Glomerular visceral epithelial cell (primary cell): ENCODE data around the gene RNU5B-1.
A peak's percentile ranks its signal among the peaks of the same experiment; 100 is the strongest.

ENCODE experiments used
- DNase-seq: peaks from one replicate; pipeline ENCODE4 v3.0.0-alpha.2; 2016; ENCODE audit errors: extremely low spot score

RNU5B-1 gene

GRCh38 chr15:65304381-65305149 lies at the start of gene RNU5B-1:
Gene RNU5B-1, plus strand, starts transcription at chr15:65304677.
- DNase-seq = peak; percentile 94

DNA sequence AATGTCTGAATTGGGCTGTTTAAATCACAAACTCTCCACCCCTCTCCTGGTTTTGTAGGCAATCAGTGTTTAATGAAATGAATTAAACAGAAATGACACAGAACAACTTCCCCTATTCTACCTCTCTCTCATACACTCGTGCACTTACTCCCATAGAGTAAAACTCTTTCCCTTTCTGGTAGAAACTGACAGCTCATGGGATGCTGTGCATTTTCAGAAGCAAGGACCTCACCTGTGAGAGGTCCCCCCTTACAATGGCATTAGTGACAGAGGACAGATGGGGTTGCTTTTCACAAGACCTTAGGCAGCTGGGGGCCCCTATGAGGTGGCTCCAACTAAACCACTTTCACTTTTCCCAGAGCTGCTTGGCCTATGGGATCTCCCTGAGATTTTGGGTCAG lies 49.7 kb upstream of the RNU5B-1 start:
- DNase-seq = no peak

DNA sequence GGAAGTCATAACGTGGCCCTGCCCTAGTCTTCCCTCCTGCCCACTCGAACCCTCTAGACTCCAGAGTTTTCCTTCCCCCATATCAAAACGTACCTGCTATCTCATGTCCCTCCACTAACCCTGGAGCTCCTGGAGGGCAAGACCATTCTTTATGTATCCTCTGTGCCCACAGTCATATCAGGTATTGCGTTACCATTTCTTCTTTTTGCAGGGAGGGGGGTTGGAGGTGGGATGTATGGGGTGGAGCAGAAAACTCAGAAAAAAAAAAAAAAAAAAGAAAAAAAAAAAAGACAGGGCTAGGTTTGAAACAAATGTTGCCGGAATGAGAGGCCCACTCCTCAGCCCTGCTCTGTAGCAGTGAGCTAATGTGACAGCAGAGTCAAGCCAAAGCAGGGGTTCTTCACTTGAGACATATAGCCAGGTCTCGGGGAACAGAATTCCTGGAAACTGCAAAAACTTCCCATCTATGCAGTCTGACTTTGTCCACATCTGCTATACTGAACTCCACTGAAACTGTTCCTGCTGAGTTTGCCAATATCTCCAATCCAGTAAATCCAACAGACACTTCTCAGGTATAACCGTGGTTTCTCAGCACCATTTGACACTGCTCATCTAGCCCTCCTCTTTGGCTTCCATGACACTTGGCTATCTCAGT lies 48.9 kb upstream of the RNU5B-1 start:
- DNase-seq = no peak

DNA sequence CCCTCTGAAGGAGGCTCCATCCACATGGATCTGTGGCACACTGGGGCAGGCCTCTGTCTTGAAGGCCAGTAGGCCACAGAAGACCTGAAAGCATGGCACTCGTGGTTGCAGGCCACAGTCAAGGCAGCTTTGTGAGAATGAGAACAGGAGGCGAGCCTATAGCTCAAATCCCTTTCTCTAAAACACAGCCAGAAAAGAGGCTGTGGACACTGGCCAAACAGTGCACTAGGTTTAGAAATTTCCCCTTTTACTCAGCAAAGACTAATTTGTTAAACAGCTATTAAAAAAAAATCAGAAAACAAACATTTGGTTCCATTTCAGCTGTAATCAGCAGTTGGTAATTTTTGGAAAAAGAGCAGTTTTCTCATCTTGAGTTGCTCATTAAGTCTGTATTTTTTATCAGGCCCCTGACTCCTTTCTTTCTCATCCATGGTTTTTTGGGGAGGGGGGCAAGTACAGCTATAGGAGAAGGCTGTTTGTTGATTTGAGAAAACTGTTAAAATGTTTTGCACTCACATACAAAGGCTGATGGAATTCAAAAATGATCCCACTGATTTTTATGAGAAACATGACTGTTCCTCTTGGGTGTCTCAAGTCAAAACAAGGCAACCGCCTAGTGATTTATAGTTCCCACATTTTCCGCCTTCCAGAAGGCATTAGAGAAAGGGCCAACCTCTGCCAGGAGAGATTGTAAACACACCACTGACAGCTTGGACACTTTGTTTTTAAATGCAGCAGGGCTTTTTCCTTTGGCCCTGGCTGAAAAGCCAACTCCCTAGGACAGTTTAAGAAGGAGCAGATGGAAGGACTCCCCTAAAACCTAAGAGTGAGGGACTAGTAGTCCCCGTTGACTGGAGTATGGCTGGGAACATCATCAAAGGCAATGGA lies 45.9 kb upstream of the RNU5B-1 start:
- DNase-seq = no peak

DNA sequence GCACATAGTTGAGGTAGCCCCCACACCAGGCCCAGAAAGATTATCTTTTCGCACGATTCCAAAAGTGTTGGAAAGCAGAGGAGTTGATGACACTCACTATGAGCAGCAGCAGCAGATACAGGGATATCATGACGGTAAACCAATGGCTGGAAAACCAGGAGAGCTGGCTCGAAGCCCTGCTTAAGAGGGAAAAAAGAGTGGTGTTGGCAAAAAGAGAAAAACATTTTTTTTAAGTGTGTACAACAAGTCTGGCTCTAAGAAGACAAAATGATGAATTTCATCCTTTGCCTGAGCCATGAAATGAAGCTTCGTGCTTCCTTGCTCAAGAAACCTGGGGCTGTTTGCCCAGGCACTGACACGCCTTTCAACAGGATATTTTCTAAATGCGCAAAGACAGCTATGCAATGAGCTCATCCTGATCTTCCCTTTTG lies 45.1 kb upstream of the RNU5B-1 start:
- DNase-seq = no peak

DNA sequence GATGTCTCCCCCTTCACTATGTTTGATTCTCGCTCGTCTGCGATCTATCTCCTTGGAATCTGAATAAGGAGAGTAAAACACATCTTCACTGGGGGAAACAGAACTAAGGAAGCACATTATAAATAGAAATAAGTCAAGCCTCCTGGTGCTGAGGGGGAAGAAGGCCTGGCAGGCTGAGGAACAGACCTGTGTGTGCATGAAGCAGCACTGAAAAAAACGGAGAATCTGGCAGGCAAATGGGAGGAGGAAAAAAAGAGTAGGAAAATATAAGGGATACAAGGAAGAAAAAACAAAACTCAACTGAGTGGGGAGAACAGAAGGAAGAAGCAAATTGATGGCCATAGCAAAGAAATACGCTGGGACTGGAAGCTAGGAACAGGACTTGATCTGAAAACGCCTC lies 43.5 kb upstream of the RNU5B-1 start:
- DNase-seq = no peak

- peak; percentile 26 for DNase-seq
Observed at GRCh38 chr15:65263313-65263712, 41.2 kb upstream of the RNU5B-1 start.

DNA sequence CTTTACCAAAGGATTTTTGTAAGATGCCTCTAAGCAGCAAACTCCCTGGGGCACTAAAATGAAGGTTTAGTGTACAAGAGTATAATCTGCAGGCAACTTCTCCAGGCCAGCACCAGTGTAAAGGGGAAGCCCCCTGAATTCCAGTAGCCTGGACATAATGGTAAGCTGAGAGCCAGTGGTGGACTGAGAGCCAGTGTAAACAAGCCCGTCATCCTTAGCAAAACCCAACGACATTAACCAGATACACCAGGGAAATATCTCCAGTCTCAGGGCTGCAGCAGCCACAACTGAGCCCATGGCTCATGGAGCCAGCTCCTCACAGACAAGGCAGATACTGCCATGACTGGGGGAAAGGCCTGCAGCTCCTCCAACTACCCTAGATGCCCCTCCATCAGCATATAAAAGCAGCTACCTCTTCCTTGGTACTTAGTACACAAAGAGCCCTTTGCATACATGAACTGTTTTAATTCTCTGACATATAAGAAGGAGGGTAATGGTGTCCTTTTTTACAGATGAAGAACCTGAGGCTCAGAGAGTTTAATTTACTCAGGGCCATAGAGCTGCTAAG lies 39.5 kb upstream of the RNU5B-1 start:
- DNase-seq = no peak

DNA sequence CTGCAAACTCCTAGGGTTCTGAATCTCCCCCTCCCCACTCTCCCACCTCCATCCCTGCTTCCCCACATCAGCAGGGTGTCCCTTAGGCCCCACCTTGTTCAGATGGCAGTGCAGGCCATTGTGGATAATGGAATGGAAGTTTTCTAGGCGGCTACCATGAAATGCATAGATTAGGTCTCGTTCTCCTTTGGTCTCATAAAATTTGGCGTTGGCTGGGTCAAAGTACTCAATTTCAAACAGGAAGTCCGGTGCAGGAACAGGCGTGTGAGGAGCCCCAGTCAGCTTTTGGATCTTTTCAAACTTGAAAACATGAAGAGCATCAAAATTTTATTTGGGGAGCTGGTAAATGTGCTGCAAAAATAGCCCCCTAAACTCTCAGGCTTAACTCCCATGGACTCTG lies 38.0 kb upstream of the RNU5B-1 start:
- no peak for DNase-seq

- no peak for DNase-seq
Observed at GRCh38 chr15:65268411-65268810, 36.1 kb upstream of the RNU5B-1 start.

DNA sequence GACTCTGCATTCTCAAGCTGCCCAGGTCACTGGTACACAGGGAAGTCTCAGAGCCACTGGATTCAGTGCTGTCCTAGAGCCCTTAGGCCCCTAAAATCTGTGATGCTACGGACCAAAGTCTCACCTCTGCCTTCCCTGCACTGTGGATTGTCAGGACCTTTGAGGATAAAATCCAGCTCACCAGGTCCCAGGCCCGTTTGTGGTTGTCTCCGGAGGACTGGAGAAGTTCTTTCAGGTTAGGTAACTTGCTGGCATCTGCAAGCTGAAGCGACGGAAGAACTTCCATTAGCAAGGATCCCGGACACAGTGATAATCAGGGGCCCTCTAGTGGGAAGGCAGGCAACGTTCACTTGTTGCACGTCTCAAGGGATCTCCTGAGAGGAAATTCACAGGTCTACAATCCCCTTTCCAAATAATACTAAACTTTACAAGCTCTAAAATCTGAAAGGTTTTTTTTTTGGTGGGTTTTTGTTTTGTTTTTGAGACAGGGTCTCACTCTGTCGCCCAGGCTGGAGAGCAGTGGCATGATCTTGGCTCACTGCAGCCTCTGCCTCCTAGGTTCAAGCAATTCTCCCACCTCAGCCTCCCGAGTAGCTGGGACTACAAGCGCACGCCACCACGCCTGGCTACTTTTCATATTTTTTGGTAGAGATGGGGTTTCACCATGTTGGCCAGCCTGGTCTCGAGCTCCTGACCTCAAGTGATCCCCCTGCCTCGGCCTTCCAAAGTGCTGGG lies 33.5 kb upstream of the RNU5B-1 start:
- DNase-seq = peak; percentile 77

GRCh38 chr15:65275104-65275727 lies 29.3 kb upstream of the RNU5B-1 start:
- DNase-seq = no peak

DNA sequence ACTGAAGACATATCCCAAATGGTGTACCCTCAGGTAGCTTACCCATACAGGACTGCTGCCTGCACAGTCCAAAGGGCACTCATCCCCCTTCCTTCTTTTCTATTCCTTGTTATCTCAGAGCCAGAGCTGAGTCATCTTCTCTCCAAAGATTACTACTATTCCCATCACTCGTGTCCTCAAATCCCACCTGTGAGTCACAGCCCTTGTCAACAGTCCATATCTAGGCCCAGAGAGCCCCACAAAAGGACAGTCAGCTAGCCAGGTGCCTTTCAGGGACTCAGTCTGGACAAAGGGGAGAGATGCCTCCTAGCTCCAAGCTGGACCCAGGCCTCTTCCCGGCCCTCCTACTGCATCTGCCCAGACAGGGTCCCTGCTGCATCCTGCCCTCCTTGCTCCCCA lies 28.8 kb upstream of the RNU5B-1 start:
- peak; percentile 32 for DNase-seq

- no peak for DNase-seq
Observed at GRCh38 chr15:65277015-65277414, 27.5 kb upstream of the RNU5B-1 start.

GRCh38 chr15:65278480-65278879 lies 26.0 kb upstream of the RNU5B-1 start:
- DNase-seq = no peak

- DNase-seq = no peak
Observed at GRCh38 chr15:65285291-65286068, 19.0 kb upstream of the RNU5B-1 start.

DNA sequence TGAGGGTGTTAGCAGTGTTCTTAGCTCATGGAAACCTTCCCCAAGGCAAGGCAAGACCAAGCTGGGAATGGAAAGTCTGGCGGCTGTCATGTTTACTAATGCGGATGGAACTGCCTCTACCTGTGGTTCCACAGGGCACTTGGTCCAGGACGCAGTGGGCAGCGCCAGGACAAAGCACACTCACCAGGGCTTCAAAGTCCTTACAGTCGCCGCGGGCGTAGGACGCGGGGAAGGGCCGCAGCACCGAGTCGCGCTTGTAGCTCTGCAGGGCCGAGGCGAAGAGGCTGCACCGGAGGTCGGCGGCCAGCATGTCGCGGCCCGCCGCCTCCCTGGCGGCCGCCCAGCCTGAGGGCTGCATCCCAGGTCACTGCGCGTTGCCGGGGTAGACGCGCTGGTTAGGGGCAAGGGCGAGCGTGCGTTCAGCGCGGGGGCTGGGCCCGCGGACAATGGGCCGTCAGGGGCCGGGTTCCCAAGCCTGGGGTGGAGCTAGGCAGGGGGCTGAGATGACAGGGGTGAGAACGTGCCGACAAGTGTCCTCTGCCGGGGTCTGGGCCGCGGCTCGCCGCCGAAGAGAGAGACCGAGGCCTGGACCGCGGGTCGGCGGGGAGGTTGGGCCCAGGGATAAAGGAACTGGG lies 18.3 kb upstream of the RNU5B-1 start:
- no peak for DNase-seq

DNA sequence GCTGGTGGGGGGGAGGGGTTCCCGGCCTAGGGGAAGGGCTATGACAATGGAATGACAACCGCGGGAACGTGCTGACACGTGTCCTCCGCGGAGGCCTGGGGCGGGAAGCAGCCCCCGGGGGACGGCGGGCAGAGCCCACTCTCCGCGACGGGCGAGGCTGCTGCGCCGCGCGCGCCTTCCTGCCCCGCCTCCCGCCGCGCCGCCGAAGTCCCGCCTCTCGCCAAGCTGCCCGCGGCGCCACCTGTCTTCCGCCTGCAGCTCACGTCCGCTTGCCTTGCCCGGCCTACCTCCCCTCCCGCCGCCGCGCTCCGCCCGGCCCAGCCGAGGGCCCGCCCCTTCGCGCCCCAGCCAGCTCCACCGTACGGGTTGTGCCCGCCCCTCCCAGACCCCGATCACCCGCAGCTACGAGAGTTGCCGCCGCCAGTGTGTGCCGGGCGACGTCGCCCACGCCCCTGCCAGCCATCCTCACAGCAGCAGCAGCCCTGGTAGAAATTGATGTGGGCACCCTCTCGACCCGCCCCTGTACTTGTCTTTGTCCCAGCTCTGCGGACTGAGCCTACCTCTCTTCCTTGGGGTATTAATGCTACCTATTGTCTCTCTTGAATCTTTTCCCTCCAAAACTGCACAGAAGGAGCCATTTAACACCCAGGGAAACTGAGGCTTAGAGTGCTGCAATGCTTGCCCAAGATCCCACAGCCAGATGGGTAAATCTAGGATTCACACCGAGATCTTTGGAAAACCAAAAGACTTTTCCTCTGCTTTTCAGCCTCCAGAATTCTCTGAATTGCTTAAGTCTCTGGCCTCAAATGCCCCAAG lies 17.6 kb upstream of the RNU5B-1 start, which contains the start of gene PARP16:
PARP16 (minus strand) TSS at position 180 of the 816 bp plus-strand sequence. CDS start 457 bp downstream, outside the sequence.
- DNase-seq = peak; percentile 92

DNA sequence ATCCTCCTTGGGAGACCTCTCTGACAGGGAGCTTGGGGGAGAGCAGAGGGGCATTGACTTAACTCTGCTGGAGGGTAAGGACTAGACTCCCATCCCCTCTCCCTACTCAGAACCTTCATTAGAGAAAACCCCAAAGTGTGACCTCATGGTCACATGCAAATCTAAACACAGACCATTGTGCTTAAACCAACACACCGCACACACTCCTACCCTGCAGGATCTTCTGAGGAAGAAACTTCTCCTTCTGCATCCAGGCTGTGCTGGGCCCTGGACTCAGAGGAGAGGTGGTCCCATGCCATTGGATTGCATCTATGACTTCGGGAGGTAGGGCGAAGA lies 17.0 kb upstream of the RNU5B-1 start:
- peak; percentile 5 for DNase-seq
